Measurements from ENCODE around the gene NFKBIE. TPM values are rescaled to one million over a fixed set of nuclear protein-coding genes. Genes with fewer than 3 reads are reported as not detected.

The NFKBIE gene
- total RNA-seq, 4 donors from 2014 or later = 5.1 to 16.9 (median 13.2) TPM

GRCh38 chr6:44214307-44214706, 51.0 kb downstream of the NFKBIE start:
- no peaks in the 10 kb centered on the region for H3K36me3 ChIP-seq

GRCh38 chr6:44211284-44211683, 54.1 kb downstream of the NFKBIE start:
- no peak overlapping the region for H3K27ac ChIP-seq
- no peaks in the 10 kb centered on the region for H3K36me3 ChIP-seq
- intact Hi-C loops (cut with DNase I) = no loop called here
- H3K4me3 ChIP-seq (replicated peaks in 1 of 3) = no peak overlapping the region
- 81 to 93% methylated on average over 3 of the region's 3 CpGs for WGBS, 2 donors
- no peaks in the 10 kb centered on the region for H3K4me1 ChIP-seq
- no peak for DNase-seq
- no peaks in the 10 kb centered on the region for H3K27me3 ChIP-seq
- TF ChIP-seq CTCF (IDR thresholded peaks at IDR 0.05) (no peak), POLR2A (IDR thresholded peaks at IDR 0.05) (no peak)
- no peaks in the 10 kb centered on the region for H3K9me3 ChIP-seq

More at GRCh38 chr6:44214307-44214706, 51.0 kb downstream of the NFKBIE start:
- WGBS, 2 donors = 84 to 88% methylated on average over 6 of the region's 6 CpGs
- Histone ChIP-seq H3K9me3 (no peaks in the 10 kb centered on the region), H3K4me3 (replicated peaks in 1 of 3) (no peak overlapping the region), H3K27me3 (no peaks in the 10 kb centered on the region), H3K27ac (no peak overlapping the region), H3K4me1 (peaks cover 0 to 23% of the 10 kb centered on the region in 2 donors)
- intact Hi-C loops (cut with DNase I) = no loop called here
- TF ChIP-seq POLR2A (IDR thresholded peaks at IDR 0.05) (no peak), CTCF (IDR thresholded peaks at IDR 0.05) (no peak)
- no peak for DNase-seq

MicroRNAs encoded within 50 kb of the gene (microRNA counts, 767-probe panel; counts per million panel counts)
- 0 counts per million in 2 donors for microRNA hsa-miR-4647

Small RNA genes within 50 kb of the gene (small RNA-seq; reads per million reads assigned to genes)
- not detected for gene RN7SL811P

Other genes with a start within 250 kb of the NFKBIE start
- 10 to 100 TPM; 26.5 to 80.5 (median 31.1) TPM for gene MRPL14, start 138.1 kb downstream of the NFKBIE start, total RNA-seq
- gene TMEM63B, start 138.0 kb downstream of the NFKBIE start, total RNA-seq = 10 to 100 TPM; 21.6 to 41.7 (median 29.3) TPM
- gene CAPN11, start 106.7 kb downstream of the NFKBIE start, total RNA-seq = 1 to 10 TPM in 1 of 4 donors, under 1 TPM in 1, not detected in 2; 0.22 to 1.7 TPM
- not detected for gene MYMX, start 48.6 kb downstream of the NFKBIE start, total RNA-seq
- 10 to 100 TPM; 39.7 to 83.3 (median 55.8) TPM for gene SLC29A1, start 42.0 kb downstream of the NFKBIE start, total RNA-seq
- 100 to 1,000 TPM; 556 to 669 (median 586) TPM for gene HSP90AB1, start 18.4 kb downstream of the NFKBIE start, total RNA-seq
- gene SLC35B2, start 8.0 kb downstream of the NFKBIE start, total RNA-seq = 10 to 100 TPM; 28.5 to 46.5 (median 41.8) TPM
- not detected for gene TMEM151B, start 4.9 kb upstream of the NFKBIE start, total RNA-seq
- 10 to 100 TPM in 3 of 4 donors, 1 to 10 TPM in 1; 9.7 to 18.0 (median 14.2) TPM for gene AARS2, start 47.8 kb upstream of the NFKBIE start, total RNA-seq
- gene SPATS1, start 77.1 kb upstream of the NFKBIE start, total RNA-seq = not detected
- gene CDC5L, start 122.2 kb upstream of the NFKBIE start, total RNA-seq = 10 to 100 TPM; 17.8 to 24.7 (median 20.8) TPM

Data from thyroid gland (tissue), 4 donors.